Measurements from ENCODE around the gene CHCHD4.

CHCHD4 gene

GRCh38 chr3:14124615-14125192, at the start of gene CHCHD4, which contains the start of gene TMEM43:
CHCHD4 (minus strand) TSS chr3:14124870; CDS start chr3:14124676, 194 bp downstream.
TMEM43 (plus strand) TSS chr3:14125052; CDS start chr3:14125194, 142 bp downstream.
- peak; percentile 89 to 100 (median 98) for DNase-seq

GRCh38 chr3:14172496-14172895, 47.8 kb upstream of the CHCHD4 start:
- no peak for DNase-seq

GRCh38 chr3:14170531-14171159, 46.0 kb upstream of the CHCHD4 start:
- no peak for DNase-seq

DNA sequence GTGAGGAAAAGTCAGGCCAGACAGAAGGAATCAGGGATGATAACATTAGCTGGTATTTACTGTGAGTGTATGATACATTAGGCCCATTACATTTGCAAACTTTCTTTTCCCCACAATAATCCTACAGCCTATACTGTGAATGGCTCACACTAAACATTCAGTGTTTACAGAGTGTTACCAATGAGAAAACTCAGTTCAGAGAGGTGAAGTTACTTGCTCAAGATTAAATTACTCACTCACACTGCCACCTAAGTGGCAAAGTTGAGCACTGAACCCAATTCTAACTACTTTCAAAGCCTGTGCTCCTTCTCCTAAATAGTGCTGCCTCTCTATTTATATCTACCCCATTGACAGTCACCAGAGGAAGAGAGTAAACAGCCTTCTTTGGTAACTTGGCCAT, 45.2 kb upstream of the CHCHD4 start:
- DNase-seq: no peak

GRCh38 chr3:14169435-14169834, 44.8 kb upstream of the CHCHD4 start:
- no peak for DNase-seq

GRCh38 chr3:14166877-14167603, 42.4 kb upstream of the CHCHD4 start:
- no peak for DNase-seq

DNA sequence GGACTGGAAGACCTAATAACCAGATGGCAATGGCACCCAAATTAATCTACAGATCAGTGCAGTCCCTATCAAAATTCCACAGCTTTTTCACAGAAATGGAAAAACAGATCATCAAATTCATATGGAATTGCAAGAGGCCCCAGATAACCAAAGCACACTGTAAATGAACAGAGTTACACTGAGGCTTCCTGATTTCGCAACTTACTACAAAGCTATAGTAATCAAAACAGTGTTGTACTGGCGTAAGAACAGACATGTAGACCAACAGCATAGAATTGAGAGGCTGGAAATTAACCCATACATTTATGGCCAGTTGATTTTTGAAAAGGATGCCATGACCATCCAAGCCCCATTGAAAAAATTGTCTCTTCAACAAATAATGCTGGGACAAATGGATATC, 37.5 kb upstream of the CHCHD4 start:
- no peak for DNase-seq

DNA sequence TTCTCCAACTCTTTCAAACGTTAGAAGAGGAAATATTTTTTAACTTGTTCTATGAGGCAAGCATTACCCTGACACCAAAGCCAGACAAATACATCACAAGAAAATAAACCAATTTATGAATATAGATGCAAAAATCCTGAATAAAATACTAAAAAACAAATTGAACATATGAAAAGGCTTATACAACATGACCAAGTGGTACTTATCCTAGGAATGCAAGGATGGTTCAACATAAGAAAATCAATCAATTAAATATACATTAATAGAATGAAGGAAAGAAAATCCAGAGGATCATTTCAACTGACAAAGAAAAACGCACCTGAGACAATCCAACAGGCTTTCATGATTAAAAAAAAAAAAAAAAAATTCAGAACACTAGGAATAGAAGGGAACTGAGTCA, 36.6 kb upstream of the CHCHD4 start:
- no peak for DNase-seq

DNA sequence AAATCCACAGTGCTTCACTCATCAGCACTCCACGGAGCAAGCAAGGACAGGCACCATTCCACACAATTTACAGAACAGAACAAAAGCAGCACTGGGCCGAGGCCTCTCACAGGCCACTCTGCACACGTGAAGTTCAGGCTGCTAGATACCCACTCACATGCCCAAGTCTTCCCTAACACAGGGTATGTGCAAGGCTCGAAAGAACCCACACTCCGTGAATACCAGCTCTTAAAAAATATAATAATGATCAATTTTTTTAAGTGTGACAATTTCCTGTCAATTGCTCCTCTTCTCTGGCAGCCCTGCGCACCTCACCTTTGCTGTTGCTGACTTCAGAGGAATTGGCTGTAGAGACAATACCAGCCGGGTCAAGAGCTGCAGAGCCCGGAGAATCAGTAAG, 34.8 kb upstream of the CHCHD4 start:
- DNase-seq: no peak

DNA sequence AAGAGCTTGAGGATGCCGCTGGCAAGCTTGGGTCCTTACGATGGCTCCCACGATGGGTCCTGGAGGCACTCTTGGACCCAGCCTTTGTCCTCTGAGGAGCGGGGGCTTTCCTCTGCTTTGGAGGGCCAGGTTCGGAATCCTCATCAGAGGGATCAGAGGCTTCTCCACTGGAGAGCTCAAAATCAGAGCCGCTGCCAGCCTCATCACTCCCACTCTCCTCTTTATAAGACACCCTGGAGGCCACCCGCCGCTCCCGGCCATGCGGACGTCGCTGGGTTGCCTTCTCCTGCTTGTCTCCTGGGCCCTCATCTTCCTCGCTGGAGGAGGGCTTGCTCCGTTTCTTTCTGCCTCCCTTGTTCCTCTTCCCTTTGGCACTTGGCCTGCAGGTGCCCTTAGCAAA, 33.7 kb upstream of the CHCHD4 start:
- no peak for DNase-seq

GRCh38 chr3:14157951-14158350, 33.3 kb upstream of the CHCHD4 start:
- DNase-seq: no peak

GRCh38 chr3:14156843-14157561, 32.3 kb upstream of the CHCHD4 start:
- DNase-seq: no peak

- no peak for DNase-seq
Observed at GRCh38 chr3:14156201-14156600, 31.5 kb upstream of the CHCHD4 start.

DNA sequence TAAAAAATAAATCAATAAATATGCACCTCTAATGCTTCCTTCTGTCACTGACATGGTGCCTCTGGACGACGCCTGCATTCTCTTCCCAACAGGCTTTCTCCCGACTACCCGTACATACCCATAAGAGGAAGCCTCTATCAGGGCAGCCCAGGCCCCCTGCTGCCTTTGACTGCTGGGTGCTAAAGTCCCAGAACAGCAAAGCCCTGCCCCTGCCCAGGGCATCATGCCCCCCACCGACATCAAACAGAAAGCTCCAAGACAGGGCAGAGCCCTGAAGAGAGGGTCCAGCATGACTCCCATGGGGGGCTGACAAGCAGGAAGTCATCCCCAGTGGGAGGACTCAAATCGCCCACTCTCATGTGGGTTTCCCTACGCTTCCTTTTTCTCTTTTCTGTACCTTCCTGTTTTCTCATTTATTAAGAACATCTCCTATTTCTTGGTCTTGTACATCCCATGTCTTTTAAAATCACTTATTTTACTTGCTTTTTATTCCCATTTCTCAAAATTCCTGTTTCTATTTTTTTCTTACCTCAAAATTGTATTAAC, 30.3 kb upstream of the CHCHD4 start:
- no peak for DNase-seq

- DNase-seq: no peak
Observed at GRCh38 chr3:14154276-14154675, 29.6 kb upstream of the CHCHD4 start.

- DNase-seq: no peak
Observed at GRCh38 chr3:14153663-14154062, 29.0 kb upstream of the CHCHD4 start.

GRCh38 chr3:14152963-14153355, 28.3 kb upstream of the CHCHD4 start:
- no peak for DNase-seq

- no peak for DNase-seq
Observed at GRCh38 chr3:14152233-14152962, 27.7 kb upstream of the CHCHD4 start.

- DNase-seq: no peak
Observed at GRCh38 chr3:14151471-14152083, 26.9 kb upstream of the CHCHD4 start.

DNA sequence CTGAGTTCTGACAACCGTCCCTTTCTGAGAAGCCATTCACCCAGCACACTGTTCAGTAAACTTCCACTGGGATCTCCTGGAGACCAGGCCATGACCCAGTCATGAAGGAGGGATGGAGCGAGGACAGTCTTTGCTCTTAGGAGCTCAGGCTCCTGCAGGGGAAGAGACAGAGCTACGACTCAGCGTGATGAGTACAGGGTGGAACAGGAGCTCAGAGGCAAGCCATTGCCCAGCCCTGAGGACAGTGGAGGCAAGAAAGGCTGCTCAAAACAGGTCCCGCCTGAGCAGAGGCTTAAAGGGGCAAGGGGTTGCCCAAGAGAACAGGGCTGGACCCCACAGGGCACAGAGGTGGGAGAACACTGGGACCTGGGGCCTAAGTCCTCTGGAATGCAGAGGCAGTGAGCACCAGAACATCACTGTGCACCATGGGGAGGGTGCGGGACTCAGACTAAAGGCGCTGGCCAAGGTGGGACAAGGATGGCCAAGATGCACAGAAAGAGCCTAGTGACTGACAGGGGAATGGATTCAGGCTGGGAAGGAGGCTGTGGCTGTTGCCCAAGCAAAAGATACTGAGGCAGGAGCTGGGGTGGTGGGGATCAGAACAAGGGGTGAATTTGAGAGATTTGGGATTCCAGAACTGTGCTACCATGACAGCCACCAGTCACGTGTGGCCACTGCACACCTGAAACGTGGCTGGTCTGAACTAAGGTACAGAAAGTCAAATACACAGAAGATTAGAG, 26.0 kb upstream of the CHCHD4 start:
- DNase-seq: no peak
